AG04449 (cell line): ENCODE data around the gene SPNS2.

Experiments
- CTCF ChIA-PET: fragments of 350-600 bp; formaldehyde crosslinking; extraction: SDS; loops from one replicate; lab custom pipeline; 2021; ENCODE audit warnings: antibody characterized with exemption; lab: Yijun Ruan, JAX
- POLR2A ChIA-PET: fragments of 400-600, 350-600 bp; formaldehyde crosslinking; extraction: SDS; loops from one replicate; lab custom pipeline; 2020; ENCODE audit warnings: antibody characterized with exemption, inconsistent platforms; lab: Yijun Ruan, JAX
- DNase-seq: peaks from one replicate; pipeline ENCODE4 v3.0.0-alpha.2; 2010; ENCODE audit warnings: low read depth, low spot score
- H3K4me3 ChIP-seq: 2 replicates; pipeline ENCODE4 v1.5.1; 2011; ENCODE audit warnings: low read depth, mild to moderate bottlenecking, control low read depth, low read length
- TF ChIP-seq, protein P1 (sequence below): IDR thresholded peaks from one replicate; pipeline ENCODE4 v1.5.1; 2011; ENCODE audit warnings: mild to moderate bottlenecking, moderate library complexity, low read length, control low read depth, inconsistent platforms; ENCODE audit not compliant: insufficient read depth; ENCODE audit errors: missing control alignments

Gene SPNS2, protein sequence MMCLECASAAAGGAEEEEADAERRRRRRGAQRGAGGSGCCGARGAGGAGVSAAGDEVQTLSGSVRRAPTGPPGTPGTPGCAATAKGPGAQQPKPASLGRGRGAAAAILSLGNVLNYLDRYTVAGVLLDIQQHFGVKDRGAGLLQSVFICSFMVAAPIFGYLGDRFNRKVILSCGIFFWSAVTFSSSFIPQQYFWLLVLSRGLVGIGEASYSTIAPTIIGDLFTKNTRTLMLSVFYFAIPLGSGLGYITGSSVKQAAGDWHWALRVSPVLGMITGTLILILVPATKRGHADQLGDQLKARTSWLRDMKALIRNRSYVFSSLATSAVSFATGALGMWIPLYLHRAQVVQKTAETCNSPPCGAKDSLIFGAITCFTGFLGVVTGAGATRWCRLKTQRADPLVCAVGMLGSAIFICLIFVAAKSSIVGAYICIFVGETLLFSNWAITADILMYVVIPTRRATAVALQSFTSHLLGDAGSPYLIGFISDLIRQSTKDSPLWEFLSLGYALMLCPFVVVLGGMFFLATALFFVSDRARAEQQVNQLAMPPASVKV

DNA sequence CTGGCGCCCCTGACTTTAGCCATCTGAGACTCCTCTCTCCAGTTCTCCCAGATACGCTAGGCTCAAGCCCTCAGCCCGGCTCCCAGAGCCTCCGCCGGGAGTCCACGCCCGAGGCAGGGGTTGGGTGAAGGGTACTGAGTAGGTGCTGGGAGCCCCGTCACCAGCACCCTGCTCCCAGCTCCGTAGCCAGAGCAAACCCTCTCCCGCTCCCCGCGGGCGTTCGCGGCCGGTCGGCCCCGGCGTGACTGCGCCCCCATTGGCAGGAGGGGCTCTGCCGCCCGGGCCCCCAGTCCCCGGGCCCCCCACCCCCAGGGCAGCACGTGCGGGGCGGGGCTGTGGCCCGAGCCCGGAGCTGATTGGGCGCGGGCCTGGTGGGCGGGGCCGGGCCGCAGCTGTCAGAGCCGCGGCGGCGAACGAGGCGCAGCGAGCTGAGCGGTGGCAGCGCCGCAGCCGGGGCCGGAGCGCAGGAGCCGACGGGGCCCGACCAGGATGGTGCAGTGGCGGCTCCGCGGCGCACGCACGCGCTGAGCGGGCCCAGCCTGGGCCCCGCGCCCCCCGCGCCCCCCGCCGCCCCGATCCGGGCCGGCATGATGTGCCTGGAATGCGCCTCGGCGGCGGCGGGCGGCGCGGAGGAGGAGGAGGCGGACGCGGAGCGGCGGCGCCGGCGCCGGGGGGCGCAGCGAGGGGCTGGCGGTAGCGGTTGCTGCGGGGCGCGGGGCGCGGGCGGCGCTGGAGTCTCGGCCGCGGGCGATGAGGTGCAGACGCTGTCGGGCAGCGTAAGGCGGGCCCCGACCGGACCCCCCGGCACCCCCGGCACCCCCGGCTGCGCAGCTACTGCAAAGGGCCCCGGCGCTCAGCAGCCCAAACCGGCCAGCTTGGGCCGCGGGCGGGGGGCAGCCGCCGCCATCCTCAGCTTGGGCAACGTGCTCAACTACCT, at the start of gene SPNS2:
Gene SPNS2 (plus strand): TSS at position 421 of the 937 bp plus-strand sequence. CDS start 167 bp downstream, at position 588.
- DNase-seq: no peak
- CTCF ChIA-PET: interaction anchor here (1.5 kb wide), 1 partner anchor 68 kb away, joined by 4 read pairs; no protein-coding TSS in a partner anchor

DNA sequence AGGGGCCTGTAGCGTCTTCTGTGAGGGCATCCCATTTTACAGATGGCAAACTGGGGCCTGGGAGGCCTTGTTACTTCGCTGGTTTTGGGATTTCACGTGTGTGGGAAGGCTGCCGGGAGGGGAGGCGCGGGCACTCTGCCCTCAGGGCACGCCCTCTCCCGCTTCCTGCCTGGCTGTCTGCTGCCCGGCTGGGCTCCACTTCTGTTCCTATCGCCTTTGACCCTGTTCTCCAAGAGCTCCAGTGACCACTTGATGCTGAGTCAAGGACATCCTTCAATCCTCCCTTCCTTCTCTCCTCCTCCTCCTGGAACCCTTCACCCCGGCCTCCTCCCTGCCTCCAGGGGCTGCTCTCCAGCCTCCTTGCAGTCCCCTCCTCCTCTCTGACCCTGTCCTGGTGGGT, 48.9 kb upstream of the SPNS2 start:
- no peak for DNase-seq
- H3K4me3 ChIP-seq: no peak overlapping the region
- TF ChIP-seq, protein P1, sequence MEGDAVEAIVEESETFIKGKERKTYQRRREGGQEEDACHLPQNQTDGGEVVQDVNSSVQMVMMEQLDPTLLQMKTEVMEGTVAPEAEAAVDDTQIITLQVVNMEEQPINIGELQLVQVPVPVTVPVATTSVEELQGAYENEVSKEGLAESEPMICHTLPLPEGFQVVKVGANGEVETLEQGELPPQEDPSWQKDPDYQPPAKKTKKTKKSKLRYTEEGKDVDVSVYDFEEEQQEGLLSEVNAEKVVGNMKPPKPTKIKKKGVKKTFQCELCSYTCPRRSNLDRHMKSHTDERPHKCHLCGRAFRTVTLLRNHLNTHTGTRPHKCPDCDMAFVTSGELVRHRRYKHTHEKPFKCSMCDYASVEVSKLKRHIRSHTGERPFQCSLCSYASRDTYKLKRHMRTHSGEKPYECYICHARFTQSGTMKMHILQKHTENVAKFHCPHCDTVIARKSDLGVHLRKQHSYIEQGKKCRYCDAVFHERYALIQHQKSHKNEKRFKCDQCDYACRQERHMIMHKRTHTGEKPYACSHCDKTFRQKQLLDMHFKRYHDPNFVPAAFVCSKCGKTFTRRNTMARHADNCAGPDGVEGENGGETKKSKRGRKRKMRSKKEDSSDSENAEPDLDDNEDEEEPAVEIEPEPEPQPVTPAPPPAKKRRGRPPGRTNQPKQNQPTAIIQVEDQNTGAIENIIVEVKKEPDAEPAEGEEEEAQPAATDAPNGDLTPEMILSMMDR: no peak
- POLR2A ChIA-PET: no interaction called here
- CTCF ChIA-PET: no interaction called here

More for the DNA sequence above, at the start of gene SPNS2:
- H3K4me3 ChIP-seq: peak within 1 kb of the TSS; percentile 15; the same call in 1 of the 2 replicates
- TF ChIP-seq, protein P1: no peak
- POLR2A ChIA-PET: no interaction called here

DNA sequence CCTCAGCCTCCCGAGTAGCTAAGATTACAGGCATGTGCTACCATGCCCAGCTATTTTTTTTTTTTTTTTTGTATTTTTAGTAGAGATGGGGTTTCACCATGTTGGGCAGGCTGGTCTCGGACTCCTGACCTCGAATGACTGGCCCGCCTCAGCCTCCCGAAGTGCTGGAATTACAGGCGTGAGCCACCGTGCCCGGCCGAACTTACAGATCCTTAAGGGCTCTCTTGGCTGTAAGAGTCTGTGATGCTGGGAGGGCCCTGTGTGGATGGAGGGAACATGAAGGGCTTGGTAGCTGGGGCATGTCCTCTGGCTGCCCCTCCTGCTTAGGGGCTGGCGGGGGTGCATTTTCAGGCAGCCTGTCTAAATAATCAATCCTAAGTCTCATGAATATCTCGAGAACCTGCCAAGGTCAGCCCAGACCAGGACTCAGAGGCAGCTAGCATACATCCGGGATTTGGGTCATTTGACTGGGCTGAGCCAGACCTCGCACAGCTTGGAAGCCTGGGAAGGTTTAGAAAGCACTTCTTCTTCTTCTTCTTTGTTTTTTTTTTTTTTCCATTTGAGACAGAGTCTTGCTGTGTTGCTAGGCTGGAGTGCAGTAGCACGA, 47.9 kb upstream of the SPNS2 start:
- H3K4me3 ChIP-seq: no peak overlapping the region
- DNase-seq: no peak
- ChIA-PET POLR2A (no interaction called here), CTCF (no interaction called here)
- TF ChIP-seq, protein P1: no peak

DNA sequence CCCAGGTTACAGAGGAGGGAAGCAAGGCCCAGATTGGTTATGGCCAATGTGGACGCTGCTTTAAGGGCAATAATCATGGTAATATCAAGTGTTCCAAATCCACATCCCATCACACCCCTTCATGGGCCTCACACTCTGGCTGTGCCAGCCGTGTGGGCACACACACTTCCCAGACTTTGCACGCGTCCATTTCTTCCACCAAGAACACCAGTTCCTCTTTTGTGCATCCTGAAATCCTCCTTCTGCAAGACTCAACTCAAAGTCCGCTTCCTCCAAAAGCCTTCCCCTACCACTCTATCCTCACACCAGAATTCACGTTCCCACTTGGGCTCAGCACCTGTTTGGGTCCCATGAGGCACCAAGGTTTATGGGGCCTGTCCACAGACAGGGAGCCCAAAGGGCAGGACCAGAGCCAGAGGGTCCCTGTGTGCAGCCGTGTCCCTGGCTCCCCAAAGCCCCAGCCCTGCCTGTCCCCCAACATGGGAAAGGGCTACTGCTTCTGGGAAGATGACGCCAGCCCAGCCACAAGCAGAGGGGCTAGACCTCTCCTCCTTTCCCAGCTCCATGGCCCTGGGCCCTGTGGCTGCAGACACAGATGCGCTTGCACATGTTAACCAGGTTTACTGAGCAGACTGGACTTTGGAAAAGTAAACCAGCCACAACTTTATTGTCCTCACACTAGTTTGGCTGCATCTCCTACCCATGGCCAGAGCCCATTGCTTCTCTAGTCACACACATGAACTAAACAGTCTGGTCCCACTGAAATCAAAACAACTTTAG, 44.7 kb upstream of the SPNS2 start:
- ChIA-PET CTCF (no interaction called here), POLR2A (no interaction called here)
- TF ChIP-seq, protein P1: no peak
- no peak overlapping the region for H3K4me3 ChIP-seq
- DNase-seq: no peak

DNA sequence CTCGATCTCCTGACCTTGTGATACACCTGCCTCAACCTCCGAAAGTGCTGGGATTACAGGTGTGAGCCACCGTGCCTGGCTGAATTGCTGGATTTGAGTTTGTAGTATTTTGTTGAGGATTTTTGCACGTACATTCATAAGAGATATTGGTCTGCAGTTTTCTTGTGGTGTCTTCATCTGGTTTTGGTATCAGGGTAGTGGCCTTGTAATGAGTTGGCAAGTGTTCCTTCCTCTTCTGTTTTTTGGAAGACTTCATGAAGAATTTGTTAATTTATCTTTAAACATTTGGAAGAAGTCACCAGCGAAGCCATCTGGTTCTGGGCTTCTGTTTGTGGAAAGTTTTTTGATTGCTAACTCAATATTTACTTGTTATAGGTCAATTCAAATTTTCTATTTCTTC, 38.0 kb upstream of the SPNS2 start:
- POLR2A ChIA-PET: no interaction called here
- CTCF ChIA-PET: no interaction called here

More for the DNA sequence above, 38.0 kb upstream of the SPNS2 start:
- no peak overlapping the region for H3K4me3 ChIP-seq
- no peak for DNase-seq
- TF ChIP-seq, protein P1: no peak
